MM.1S (cell line): ENCODE results near the gene SLC25A4.
"Not testable (repeated sequence)": the region's sequence is repeated elsewhere in the genome, so short reads cannot be mapped to it uniquely, and the experiment has no call there.

Experiments
- DNase-seq: peaks from one replicate; pipeline ENCODE4 v3.0.0-alpha.2; 2015
- H2AFZ ChIP-seq: fragments of 300-600 bp; sonication (generic); 2 replicates; pipeline ENCODE4 v1.6.0; 2016; ENCODE audit warnings: antibody characterized with exemption, low read length
- H3F3A ChIP-seq: fragments of 300-600 bp; sonication (generic); 2 replicates; pipeline ENCODE4 v1.6.1; 2016; ENCODE audit warnings: mild to moderate bottlenecking, antibody characterized with exemption, low read length, moderate library complexity, mixed read lengths; ENCODE audit not compliant: insufficient read depth
- H3K27ac ChIP-seq: fragments of 300-600 bp; sonication (generic); 2 replicates; pipeline ENCODE4 v1.5.1; 2016; ENCODE audit warnings: mild to moderate bottlenecking, low read length
- H3K27me3 ChIP-seq: fragments of 300-600 bp; sonication (generic); replicated peaks from 2 replicates; pipeline ENCODE4 v1.6.0; 2016; ENCODE audit warnings: low read length; ENCODE audit not compliant: insufficient read depth
- H3K36me3 ChIP-seq: fragments of 300-600 bp; sonication (generic); replicated peaks from 2 replicates; pipeline ENCODE4 v1.6.1; 2016; ENCODE audit warnings: mild to moderate bottlenecking, low read length, mixed read lengths; ENCODE audit not compliant: insufficient read depth
- H3K4me1 ChIP-seq: fragments of 300-600 bp; sonication (generic); 2 replicates; pipeline ENCODE4 v1.6.1; 2016; ENCODE audit warnings: low read length, mixed read lengths
- H3K4me2 ChIP-seq: fragments of 300-600 bp; sonication (generic); 2 replicates; pipeline ENCODE4 v1.6.0; 2016; ENCODE audit warnings: low read depth, low read length
- H3K4me3 ChIP-seq: fragments of 300-600 bp; sonication (generic); 2 replicates; pipeline ENCODE4 v1.5.1; 2016; ENCODE audit warnings: low read length, mixed read lengths
- H3K79me2 ChIP-seq: fragments of 300-600 bp; sonication (generic); 2 replicates; pipeline ENCODE4 v1.6.1; 2016; ENCODE audit warnings: mixed run types, low read length, mixed read lengths
- H3K9ac ChIP-seq: fragments of 300-600 bp; sonication (generic); 2 replicates; pipeline ENCODE4 v1.6.1; 2016; ENCODE audit warnings: low read length, mixed read lengths
- H3K9me2 ChIP-seq: fragments of 300-600 bp; sonication (generic); replicated peaks from 2 replicates; pipeline ENCODE4 v1.6.1; 2016; ENCODE audit warnings: mild to moderate bottlenecking, low read length, mixed read lengths; ENCODE audit not compliant: insufficient read depth
- H3K9me3 ChIP-seq: fragments of 300-600 bp; sonication (generic); replicated peaks from 2 replicates; pipeline ENCODE4 v1.6.1; 2016; ENCODE audit warnings: mild to moderate bottlenecking, low read length, mixed read lengths; ENCODE audit not compliant: insufficient read depth
- H4K20me1 ChIP-seq: fragments of 300-600 bp; sonication (generic); 2 replicates; pipeline ENCODE4 v1.6.1; 2016; ENCODE audit warnings: mild to moderate bottlenecking, low read length, moderate library complexity, mixed read lengths; ENCODE audit not compliant: insufficient read depth
- EZH2 ChIP-seq: fragments of 300-600 bp; sonication (generic); optimal IDR thresholded peaks from 2 replicates; pipeline ENCODE3; 2017; ENCODE audit warnings: low read depth, mild to moderate bottlenecking, antibody characterized with exemption, low read length, mixed read lengths
- EZH2phosphoT487 ChIP-seq: fragments of 300-600 bp; sonication (generic); IDR thresholded peaks from 2 replicates; pipeline ENCODE4 v1.6.1; 2018; ENCODE audit warnings: antibody characterized with exemption, low read length
- TF ChIP-seq, protein P1 (sequence below): fragments of 300-600 bp; sonication (generic); IDR thresholded peaks from 2 replicates; pipeline ENCODE4 v1.5.1; 2016; ENCODE audit warnings: antibody characterized with exemption, low read length, mixed read lengths

SLC25A4 gene

DNA sequence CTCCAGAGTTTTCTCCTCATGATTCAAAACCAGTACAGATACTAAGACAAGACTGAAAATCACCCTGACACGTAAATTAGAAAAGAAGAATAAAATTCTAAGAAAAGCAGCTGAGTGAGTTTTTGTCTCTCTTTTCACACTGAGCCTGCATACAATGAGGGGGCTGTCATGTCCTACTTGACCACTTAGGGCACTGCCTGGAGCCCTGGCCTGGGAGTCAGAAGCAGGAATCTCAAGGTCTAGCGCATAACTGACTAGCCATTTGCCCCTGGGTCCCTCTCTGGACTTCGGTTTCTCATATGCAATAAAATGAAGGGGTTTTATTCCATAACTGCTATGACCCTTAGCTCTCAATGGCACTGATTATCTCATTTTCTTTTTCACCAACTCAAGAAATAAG lies 36.7 kb upstream of the SLC25A4 start:
- Histone ChIP-seq H3K36me3 (no peaks in the 10 kb centered on the region), H3K4me2 (no peak overlapping the region), H3K9me3 (no peaks in the 10 kb centered on the region), H3F3A (no peaks in the 10 kb centered on the region), H2AFZ (no peak overlapping the region), H3K4me1 (no peaks in the 10 kb centered on the region), H3K9ac (no peak overlapping the region), H3K4me3 (no peak overlapping the region), H3K27ac (no peak overlapping the region), H4K20me1 (no peaks in the 10 kb centered on the region), H3K79me2 (no peaks in the 10 kb centered on the region), H3K27me3 (no peaks in the 10 kb centered on the region), H3K9me2 (no peaks in the 10 kb centered on the region)
- DNase-seq, result no peak
- TF ChIP-seq, protein P1, sequence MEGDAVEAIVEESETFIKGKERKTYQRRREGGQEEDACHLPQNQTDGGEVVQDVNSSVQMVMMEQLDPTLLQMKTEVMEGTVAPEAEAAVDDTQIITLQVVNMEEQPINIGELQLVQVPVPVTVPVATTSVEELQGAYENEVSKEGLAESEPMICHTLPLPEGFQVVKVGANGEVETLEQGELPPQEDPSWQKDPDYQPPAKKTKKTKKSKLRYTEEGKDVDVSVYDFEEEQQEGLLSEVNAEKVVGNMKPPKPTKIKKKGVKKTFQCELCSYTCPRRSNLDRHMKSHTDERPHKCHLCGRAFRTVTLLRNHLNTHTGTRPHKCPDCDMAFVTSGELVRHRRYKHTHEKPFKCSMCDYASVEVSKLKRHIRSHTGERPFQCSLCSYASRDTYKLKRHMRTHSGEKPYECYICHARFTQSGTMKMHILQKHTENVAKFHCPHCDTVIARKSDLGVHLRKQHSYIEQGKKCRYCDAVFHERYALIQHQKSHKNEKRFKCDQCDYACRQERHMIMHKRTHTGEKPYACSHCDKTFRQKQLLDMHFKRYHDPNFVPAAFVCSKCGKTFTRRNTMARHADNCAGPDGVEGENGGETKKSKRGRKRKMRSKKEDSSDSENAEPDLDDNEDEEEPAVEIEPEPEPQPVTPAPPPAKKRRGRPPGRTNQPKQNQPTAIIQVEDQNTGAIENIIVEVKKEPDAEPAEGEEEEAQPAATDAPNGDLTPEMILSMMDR, result no peak
- no peak for TF ChIP-seq EZH2phosphoT487
- no peak for TF ChIP-seq EZH2

DNA sequence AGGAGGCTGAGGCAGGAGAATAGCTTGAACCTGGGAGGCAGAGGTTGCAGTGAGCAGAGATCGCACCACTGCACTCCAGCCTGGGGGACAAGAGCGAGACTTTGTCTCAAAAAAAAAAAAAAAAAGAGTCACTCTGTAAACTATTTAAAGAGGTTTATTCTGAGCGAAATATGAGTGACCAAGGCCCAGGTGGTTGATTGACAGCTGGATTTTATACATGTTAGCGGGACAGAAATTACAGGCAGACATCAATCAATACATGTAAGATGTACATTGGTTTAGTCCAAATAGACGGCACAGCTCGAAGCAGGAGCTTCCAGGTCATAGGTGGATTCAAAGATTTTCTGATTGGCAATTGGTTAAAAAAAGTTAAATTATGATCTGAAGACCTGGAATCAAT lies 35.5 kb upstream of the SLC25A4 start:
- not testable (repeated sequence) for H4K20me1 ChIP-seq, H3K79me2 ChIP-seq, H3K4me2 ChIP-seq, H3K9me3 ChIP-seq, DNase-seq, H3K9ac ChIP-seq, H3K4me1 ChIP-seq, H3K27ac ChIP-seq, H3F3A ChIP-seq, H2AFZ ChIP-seq, H3K36me3 ChIP-seq, H3K4me3 ChIP-seq, H3K27me3 ChIP-seq, H3K9me2 ChIP-seq

DNA sequence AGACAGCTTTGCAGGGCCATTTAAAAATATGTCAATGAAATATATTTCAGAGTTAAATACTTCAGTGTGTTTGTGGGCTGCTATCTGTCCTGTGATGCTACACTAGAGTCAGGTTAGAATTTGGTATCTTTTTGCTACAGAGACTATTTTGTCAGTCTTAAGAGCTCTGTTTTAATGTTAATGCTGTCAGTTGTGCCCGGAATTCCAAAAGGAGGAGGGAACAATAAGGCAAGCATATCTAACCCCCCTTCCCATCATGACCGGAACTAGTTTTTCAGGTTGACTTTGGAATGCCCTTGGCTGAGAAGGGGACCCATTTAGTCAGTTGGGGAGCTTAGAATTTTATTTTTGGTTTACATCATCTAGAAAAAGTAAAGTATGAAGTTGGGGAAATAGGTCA lies 34.9 kb upstream of the SLC25A4 start:
- H3K9ac ChIP-seq, result no peak overlapping the region
- no peak for TF ChIP-seq EZH2
- TF ChIP-seq EZH2phosphoT487, result no peak
- TF ChIP-seq, protein P1, result no peak
- no peaks in the 10 kb centered on the region for H3F3A ChIP-seq
- no peak overlapping the region for H3K27ac ChIP-seq
- H3K4me2 ChIP-seq, result no peak overlapping the region
- no peaks in the 10 kb centered on the region for H3K9me2 ChIP-seq
- H3K36me3 ChIP-seq, result no peaks in the 10 kb centered on the region
- H3K4me3 ChIP-seq, result no peak overlapping the region
- no peak overlapping the region for H2AFZ ChIP-seq
- H4K20me1 ChIP-seq, result no peaks in the 10 kb centered on the region
- no peak for DNase-seq
- H3K27me3 ChIP-seq, result no peaks in the 10 kb centered on the region
- no peaks in the 10 kb centered on the region for H3K9me3 ChIP-seq
- H3K79me2 ChIP-seq, result no peaks in the 10 kb centered on the region
- H3K4me1 ChIP-seq, result peaks cover 11% of the 10 kb centered on the region; the same call in 1 of the 2 replicates

DNA sequence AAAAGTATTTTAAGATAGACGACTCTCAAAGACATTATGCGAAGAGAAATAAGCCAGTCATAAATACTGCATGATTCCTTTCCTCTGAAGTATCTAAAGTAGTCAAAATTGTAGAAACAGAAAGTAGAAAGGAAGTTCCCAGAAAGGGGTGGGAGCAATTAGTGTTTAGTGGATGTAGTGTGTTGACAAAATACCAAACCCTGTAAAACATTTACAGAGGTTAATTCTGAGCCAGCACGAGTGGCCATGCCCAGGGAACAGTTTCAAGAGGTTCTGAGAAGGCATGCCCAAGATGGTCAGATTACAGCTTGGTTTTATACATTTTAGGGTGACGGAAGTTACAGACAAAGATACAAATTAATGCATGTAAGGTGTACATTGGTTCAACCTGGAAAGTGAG lies 34.4 kb upstream of the SLC25A4 start:
- H3K27ac ChIP-seq, result no peak overlapping the region
- TF ChIP-seq, protein P1, result no peak
- no peak for TF ChIP-seq EZH2
- H3K9me3 ChIP-seq, result no peaks in the 10 kb centered on the region
- H4K20me1 ChIP-seq, result no peaks in the 10 kb centered on the region
- no peak overlapping the region for H3K4me3 ChIP-seq
- no peaks in the 10 kb centered on the region for H3K36me3 ChIP-seq
- no peaks in the 10 kb centered on the region for H3K27me3 ChIP-seq
- H3K4me1 ChIP-seq, result peaks cover 11% of the 10 kb centered on the region; the same call in 1 of the 2 replicates
- no peak overlapping the region for H2AFZ ChIP-seq
- no peak overlapping the region for H3K9ac ChIP-seq
- no peak overlapping the region for H3K4me2 ChIP-seq
- H3K9me2 ChIP-seq, result no peaks in the 10 kb centered on the region
- no peaks in the 10 kb centered on the region for H3F3A ChIP-seq
- DNase-seq, result no peak
- no peaks in the 10 kb centered on the region for H3K79me2 ChIP-seq
